Left ventricle myocardium inferior (tissue), 1 donor: ENCODE results near the gene AQP3. TPM values are rescaled to one million over a fixed set of nuclear protein-coding genes. Genes with fewer than 3 reads are reported as not detected.
A peak's percentile ranks its signal among the peaks of the same experiment; 100 is the strongest.

Experiments
- DNase-seq: peaks from one replicate; pipeline ENCODE4 v3.0.0-alpha.2; 2020
- H3K27ac ChIP-seq: fragments of 200-600 bp; replicated peaks from 2 replicates; pipeline ENCODE4 v1.8.0; 2021
- H3K27me3 ChIP-seq: fragments of 200-600 bp; 2 replicates; pipeline ENCODE4 v1.8.0; 2021; ENCODE audit warnings: low read depth
- H3K36me3 ChIP-seq: fragments of 200-600 bp; 2 replicates; pipeline ENCODE4 v1.8.0; 2021
- H3K4me1 ChIP-seq: fragments of 200-600 bp; 2 replicates; pipeline ENCODE4 v1.8.0; 2021
- H3K4me3 ChIP-seq: fragments of 200-600 bp; 2 replicates; pipeline ENCODE4 v1.8.0; 2021; ENCODE audit warnings: mild to moderate bottlenecking, moderate library complexity
- H3K9me3 ChIP-seq: fragments of 200-600 bp; replicated peaks from 2 replicates; pipeline ENCODE4 v1.8.0; 2021
- intact Hi-C: fragments of 100-400 bp; cut with micrococcal nuclease; formaldehyde crosslinking; loops from one replicate; pipeline ENCODE4 v1.11.0; 2022
- total RNA-seq: library from RNA; stranded (reverse); fragmentation: NEBNext Ultra II Directional; extraction: Animal tissue kit (Norgen Biotek cat#: 25700); gene quantifications from one replicate; pipeline ENCODE4 v1.2.1, GENCODE V29; 2021
- TF ChIP-seq, protein P1 (sequence below): fragments of 200-600 bp; IDR thresholded peaks from 2 replicates; pipeline ENCODE4 v1.8.0; 2021; ENCODE audit warnings: antibody characterized with exemption, mild to moderate bottlenecking, borderline replicate concordance
- donor health status: DM: no; HTN: yes; CAD: no; lungs with severe emphysema.

Gene AQP3
- total RNA-seq, 1 donor from 2014 or later, result 13.6 TPM

DNA sequence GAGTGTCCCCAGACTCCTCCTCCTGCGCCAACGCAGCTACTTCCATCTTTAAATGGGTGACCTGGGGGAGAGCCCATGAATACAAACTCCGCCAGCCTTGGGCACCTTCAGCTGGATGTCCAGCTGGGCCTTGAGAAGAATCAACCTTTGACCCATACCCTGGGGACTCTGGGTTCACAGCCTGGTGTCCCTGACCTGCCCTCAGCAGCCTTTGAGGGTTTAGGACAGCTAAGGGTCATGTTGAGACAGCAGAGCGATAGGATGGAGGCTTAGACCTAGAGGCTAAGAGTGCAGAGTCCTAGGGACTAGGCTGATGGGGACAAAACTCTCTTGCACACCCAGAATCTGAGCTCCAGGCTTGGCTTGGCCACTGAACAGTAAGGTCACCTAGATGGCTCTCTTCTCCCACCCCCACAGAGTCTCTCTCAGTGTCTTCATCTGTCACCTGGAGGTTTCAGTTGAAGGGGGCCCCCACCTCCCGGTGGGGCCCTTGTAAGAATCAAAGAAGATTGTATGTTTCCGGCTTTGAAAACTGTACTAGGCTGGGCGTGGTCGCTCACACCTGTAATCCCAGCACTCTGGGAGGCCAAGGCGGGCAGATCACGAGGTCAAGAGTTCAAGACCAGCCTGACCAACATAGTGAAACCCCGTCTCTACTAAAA is 6.7 kb upstream of the AQP3 start:
- no peak overlapping the region for H3K27ac ChIP-seq
- no peak for DNase-seq
- H3K36me3 ChIP-seq, result no peaks in the 10 kb centered on the region
- H3K4me1 ChIP-seq, result peaks cover 6% of the 10 kb centered on the region
- H3K4me3 ChIP-seq, result no peak overlapping the region
- intact Hi-C loops, result no loop called here
- no peaks in the 10 kb centered on the region for H3K27me3 ChIP-seq
- TF ChIP-seq, protein P1, sequence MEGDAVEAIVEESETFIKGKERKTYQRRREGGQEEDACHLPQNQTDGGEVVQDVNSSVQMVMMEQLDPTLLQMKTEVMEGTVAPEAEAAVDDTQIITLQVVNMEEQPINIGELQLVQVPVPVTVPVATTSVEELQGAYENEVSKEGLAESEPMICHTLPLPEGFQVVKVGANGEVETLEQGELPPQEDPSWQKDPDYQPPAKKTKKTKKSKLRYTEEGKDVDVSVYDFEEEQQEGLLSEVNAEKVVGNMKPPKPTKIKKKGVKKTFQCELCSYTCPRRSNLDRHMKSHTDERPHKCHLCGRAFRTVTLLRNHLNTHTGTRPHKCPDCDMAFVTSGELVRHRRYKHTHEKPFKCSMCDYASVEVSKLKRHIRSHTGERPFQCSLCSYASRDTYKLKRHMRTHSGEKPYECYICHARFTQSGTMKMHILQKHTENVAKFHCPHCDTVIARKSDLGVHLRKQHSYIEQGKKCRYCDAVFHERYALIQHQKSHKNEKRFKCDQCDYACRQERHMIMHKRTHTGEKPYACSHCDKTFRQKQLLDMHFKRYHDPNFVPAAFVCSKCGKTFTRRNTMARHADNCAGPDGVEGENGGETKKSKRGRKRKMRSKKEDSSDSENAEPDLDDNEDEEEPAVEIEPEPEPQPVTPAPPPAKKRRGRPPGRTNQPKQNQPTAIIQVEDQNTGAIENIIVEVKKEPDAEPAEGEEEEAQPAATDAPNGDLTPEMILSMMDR, result no peak
- no peaks in the 10 kb centered on the region for H3K9me3 ChIP-seq

GRCh38 chr9:33453286-33453860 is 6.0 kb upstream of the AQP3 start:
- DNase-seq, result no peak

DNA sequence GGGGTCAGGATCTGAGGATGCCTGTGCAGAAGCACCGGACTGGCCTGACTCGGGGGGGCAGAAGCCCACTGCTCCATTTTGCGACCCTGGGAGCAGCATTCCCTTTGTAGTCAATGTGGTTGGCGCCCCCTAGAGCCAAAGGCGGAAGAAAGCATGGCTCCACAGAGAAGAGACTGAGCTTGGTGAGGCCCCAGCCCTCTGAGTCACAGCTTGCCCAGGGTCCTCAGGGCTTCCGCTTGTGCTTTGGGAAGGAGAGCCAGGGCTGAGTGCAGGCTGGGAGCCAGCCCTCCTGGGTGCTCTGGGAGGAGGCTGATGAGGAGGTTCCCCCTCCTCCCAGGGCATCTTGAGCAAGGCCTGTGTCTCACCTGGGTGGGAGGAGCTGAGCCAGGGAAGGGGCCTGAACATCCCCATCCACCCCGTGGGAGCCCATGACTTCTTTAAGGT is 5.5 kb upstream of the AQP3 start:
- no peaks in the 10 kb centered on the region for H3K9me3 ChIP-seq
- no peak overlapping the region for H3K27ac ChIP-seq
- no peaks in the 10 kb centered on the region for H3K36me3 ChIP-seq
- H3K4me3 ChIP-seq, result no peak overlapping the region
- TF ChIP-seq, protein P1, result peak; percentile 69
- H3K27me3 ChIP-seq, result no peaks in the 10 kb centered on the region
- peak; percentile 28 for DNase-seq
- intact Hi-C loops, result no loop called here
- H3K4me1 ChIP-seq, result peaks cover 9% of the 10 kb centered on the region

More at GRCh38 chr9:33453286-33453860, 6.0 kb upstream of the AQP3 start:
- Histone ChIP-seq H3K27me3 (no peaks in the 10 kb centered on the region), H3K9me3 (no peaks in the 10 kb centered on the region), H3K36me3 (no peaks in the 10 kb centered on the region), H3K4me3 (no peak overlapping the region), H3K4me1 (peaks cover 6% of the 10 kb centered on the region), H3K27ac (no peak overlapping the region)
- intact Hi-C loops, result no loop called here
- TF ChIP-seq, protein P1, result no peak

- no peak overlapping the region for H3K4me3 ChIP-seq
- H3K4me1 ChIP-seq, result peaks cover 27% of the 10 kb centered on the region
- no peaks in the 10 kb centered on the region for H3K9me3 ChIP-seq
- H3K27me3 ChIP-seq, result no peaks in the 10 kb centered on the region
- H3K27ac ChIP-seq, result no peak overlapping the region
- DNase-seq, result no peak
- no peaks in the 10 kb centered on the region for H3K36me3 ChIP-seq
- intact Hi-C loops, result no loop called here
- TF ChIP-seq, protein P1, result no peak
Observed at GRCh38 chr9:33450621-33451146, 3.3 kb upstream of the AQP3 start.

GRCh38 chr9:33449715-33450114 is 2.3 kb upstream of the AQP3 start:
- no peaks in the 10 kb centered on the region for H3K9me3 ChIP-seq
- no peaks in the 10 kb centered on the region for H3K27me3 ChIP-seq
- no peak overlapping the region for H3K4me3 ChIP-seq
- no peaks in the 10 kb centered on the region for H3K36me3 ChIP-seq
- intact Hi-C loops, result no loop called here
- H3K27ac ChIP-seq, result no peak overlapping the region
- peaks cover 34% of the 10 kb centered on the region for H3K4me1 ChIP-seq
- no peak for DNase-seq
- TF ChIP-seq, protein P1, result no peak
